Upper lobe of left lung (tissue), 4 donors: ENCODE data around the gene TMF1.

ENCODE experiments used
- EP300 ChIP-seq, 4 donors: sonication (generic); formaldehyde crosslinking; IDR thresholded peaks; one replicate each; pipeline ENCODE4 v1.5.1; 2017; ENCODE audit warnings: antibody characterized with exemption in 4 of 4, control low read depth in 2 of 4
- POLR2A ChIP-seq, 4 donors: fragments of 450-650 bp; IDR thresholded peaks; one replicate each; pipeline ENCODE4 v1.5.1; 2016 to 2017; ENCODE audit warnings: antibody characterized with exemption in 4 of 4, mild to moderate bottlenecking in 2 of 4
- POLR2AphosphoS5 ChIP-seq, 2 donors: sonication (generic); formaldehyde crosslinking; IDR thresholded peaks; one replicate each; pipeline ENCODE4 v1.5.1; 2017; ENCODE audit warnings: antibody characterized with exemption in 2 of 2
- TF ChIP-seq, protein P1 (sequence below), 6 experiments: fragments of 450-650 bp in 4 of 6; fragments of 200-600 bp in 2 of 6; sonication (generic) in 2 of 6; IDR thresholded peaks; one replicate each; pipeline ENCODE4 v1.5.1; 2016 to 2019; ENCODE audit warnings: antibody characterized with exemption in 6 of 6

- TF ChIP-seq, protein P1, sequence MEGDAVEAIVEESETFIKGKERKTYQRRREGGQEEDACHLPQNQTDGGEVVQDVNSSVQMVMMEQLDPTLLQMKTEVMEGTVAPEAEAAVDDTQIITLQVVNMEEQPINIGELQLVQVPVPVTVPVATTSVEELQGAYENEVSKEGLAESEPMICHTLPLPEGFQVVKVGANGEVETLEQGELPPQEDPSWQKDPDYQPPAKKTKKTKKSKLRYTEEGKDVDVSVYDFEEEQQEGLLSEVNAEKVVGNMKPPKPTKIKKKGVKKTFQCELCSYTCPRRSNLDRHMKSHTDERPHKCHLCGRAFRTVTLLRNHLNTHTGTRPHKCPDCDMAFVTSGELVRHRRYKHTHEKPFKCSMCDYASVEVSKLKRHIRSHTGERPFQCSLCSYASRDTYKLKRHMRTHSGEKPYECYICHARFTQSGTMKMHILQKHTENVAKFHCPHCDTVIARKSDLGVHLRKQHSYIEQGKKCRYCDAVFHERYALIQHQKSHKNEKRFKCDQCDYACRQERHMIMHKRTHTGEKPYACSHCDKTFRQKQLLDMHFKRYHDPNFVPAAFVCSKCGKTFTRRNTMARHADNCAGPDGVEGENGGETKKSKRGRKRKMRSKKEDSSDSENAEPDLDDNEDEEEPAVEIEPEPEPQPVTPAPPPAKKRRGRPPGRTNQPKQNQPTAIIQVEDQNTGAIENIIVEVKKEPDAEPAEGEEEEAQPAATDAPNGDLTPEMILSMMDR (IDR thresholded peaks at IDR 0.05), result no peak
- TF ChIP-seq POLR2AphosphoS5 (IDR thresholded peaks at IDR 0.05), result no peak
- TF ChIP-seq POLR2A (IDR thresholded peaks at IDR 0.05), result no peak
- TF ChIP-seq EP300 (IDR thresholded peaks at IDR 0.05), result no peak
Measured at GRCh38 chr3:69004138-69004537, 48.0 kb downstream of the TMF1 start.
